ENCODE measurements around the gene KAT6B. TPM values are rescaled to one million over a fixed set of nuclear protein-coding genes. Genes with fewer than 3 reads are reported as not detected.
A peak's percentile ranks its signal among the peaks of the same experiment; 100 is the strongest.

The KAT6B gene
- total and polyA plus RNA-seq, 2 donors = 12.2 to 22.1 TPM

GRCh38 chr10:74922921-74923320 lies 96.5 kb downstream of the KAT6B start:
- H3K27me3 ChIP-seq (ENCODE audit: control insufficient read depth in 2 of 2, insufficient read depth in 1 of 2, low read length in 1 of 2) = no peaks in the 10 kb centered on the region
- H3K36me3 ChIP-seq (ENCODE audit: control insufficient read depth in 2 of 2, insufficient read depth in 2 of 2, low read length in 1 of 2) = peaks cover 0 to 3% of the 10 kb centered on the region in 2 donors
- DNase-seq (ENCODE audit: low read depth in 6 of 9, low spot score in 9 of 9) = no peak
- H3K9me3 ChIP-seq (ENCODE audit: control insufficient read depth in 2 of 2, insufficient read depth in 1 of 2, low read length in 1 of 2) = peaks cover 0 to 9% of the 10 kb centered on the region in 2 donors
- H3K4me3 ChIP-seq (ENCODE audit: low read length in 2 of 2) = no peak overlapping the region
- H3K4me1 ChIP-seq (ENCODE audit: control insufficient read depth in 2 of 2, insufficient read depth in 2 of 2, low read length in 2 of 2) = peaks cover 4 to 5% of the 10 kb centered on the region in 2 donors
- H3K27ac ChIP-seq (ENCODE audit: low read depth in 1 of 2, low read length in 1 of 2) = no peak overlapping the region
- WGBS = 96% methylated on average over 1 of the region's 1 CpG

GRCh38 chr10:74923556-74923955 lies 97.2 kb downstream of the KAT6B start:
- Histone ChIP-seq H3K4me1 (ENCODE audit: control insufficient read depth in 2 of 2, insufficient read depth in 2 of 2, low read length in 2 of 2) (peaks cover 4 to 5% of the 10 kb centered on the region in 2 donors), H3K4me3 (ENCODE audit: low read length in 2 of 2) (no peak overlapping the region), H3K36me3 (ENCODE audit: control insufficient read depth in 2 of 2, insufficient read depth in 2 of 2, low read length in 1 of 2) (peaks cover 0 to 3% of the 10 kb centered on the region in 2 donors), H3K9me3 (ENCODE audit: control insufficient read depth in 2 of 2, insufficient read depth in 1 of 2, low read length in 1 of 2) (peaks cover 0 to 9% of the 10 kb centered on the region in 2 donors), H3K27ac (ENCODE audit: low read depth in 1 of 2, low read length in 1 of 2) (peak overlapping the region; percentile 13 to 19), H3K27me3 (ENCODE audit: control insufficient read depth in 2 of 2, insufficient read depth in 1 of 2, low read length in 1 of 2) (no peaks in the 10 kb centered on the region)
- WGBS = 39% methylated on average over 4 of the region's 4 CpGs
- peak in 2 of 9 donors; percentile 48 to 56 for DNase-seq (ENCODE audit: low read depth in 6 of 9, low spot score in 9 of 9)

- H3K36me3 ChIP-seq (ENCODE audit: control insufficient read depth in 2 of 2, insufficient read depth in 2 of 2, low read length in 1 of 2) = peaks cover 0 to 1% of the 10 kb centered on the region in 2 donors
- H3K27me3 ChIP-seq (ENCODE audit: control insufficient read depth in 2 of 2, insufficient read depth in 1 of 2, low read length in 1 of 2) = no peaks in the 10 kb centered on the region
- DNase-seq (ENCODE audit: low read depth in 6 of 9, low spot score in 9 of 9) = no peak
- no peak overlapping the region for H3K4me3 ChIP-seq (ENCODE audit: low read length in 2 of 2)
- WGBS = 94% methylated on average over 5 of the region's 5 CpGs
- H3K4me1 ChIP-seq (ENCODE audit: control insufficient read depth in 2 of 2, insufficient read depth in 2 of 2, low read length in 2 of 2) = peaks cover 4 to 5% of the 10 kb centered on the region in 2 donors
- H3K27ac ChIP-seq (ENCODE audit: low read depth in 1 of 2, low read length in 1 of 2) = no peak overlapping the region
- H3K9me3 ChIP-seq (ENCODE audit: control insufficient read depth in 2 of 2, insufficient read depth in 1 of 2, low read length in 1 of 2) = peaks cover 0 to 1% of the 10 kb centered on the region in 2 donors
These were observed 98.0 kb downstream of the KAT6B start for GRCh38 chr10:74924251-74924963.

- WGBS = 100% methylated on average over 1 of the region's 1 CpG
- Histone ChIP-seq H3K4me3 (ENCODE audit: low read length in 2 of 2) (no peak overlapping the region), H3K9me3 (ENCODE audit: control insufficient read depth in 2 of 2, insufficient read depth in 1 of 2, low read length in 1 of 2) (no peaks in the 10 kb centered on the region), H3K36me3 (ENCODE audit: control insufficient read depth in 2 of 2, insufficient read depth in 2 of 2, low read length in 1 of 2) (no peaks in the 10 kb centered on the region), H3K27ac (ENCODE audit: low read depth in 1 of 2, low read length in 1 of 2) (no peak overlapping the region), H3K4me1 (ENCODE audit: control insufficient read depth in 2 of 2, insufficient read depth in 2 of 2, low read length in 2 of 2) (peaks cover 4 to 5% of the 10 kb centered on the region in 2 donors), H3K27me3 (ENCODE audit: control insufficient read depth in 2 of 2, insufficient read depth in 1 of 2, low read length in 1 of 2) (no peaks in the 10 kb centered on the region)
- no peak for DNase-seq (ENCODE audit: low read depth in 6 of 9, low spot score in 9 of 9)
These were observed 98.9 kb downstream of the KAT6B start for GRCh38 chr10:74925291-74925690.

- H3K9me3 ChIP-seq (ENCODE audit: control insufficient read depth in 2 of 2, insufficient read depth in 1 of 2, low read length in 1 of 2) = no peaks in the 10 kb centered on the region
- H3K27ac ChIP-seq (ENCODE audit: low read depth in 1 of 2, low read length in 1 of 2) = no peak overlapping the region
- H3K4me1 ChIP-seq (ENCODE audit: control insufficient read depth in 2 of 2, insufficient read depth in 2 of 2, low read length in 2 of 2) = peaks cover 4 to 5% of the 10 kb centered on the region in 2 donors
- DNase-seq (ENCODE audit: low read depth in 6 of 9, low spot score in 9 of 9) = no peak
- WGBS = 97% methylated on average over 4 of the region's 4 CpGs
- H3K4me3 ChIP-seq (ENCODE audit: low read length in 2 of 2) = no peak overlapping the region
- no peaks in the 10 kb centered on the region for H3K27me3 ChIP-seq (ENCODE audit: control insufficient read depth in 2 of 2, insufficient read depth in 1 of 2, low read length in 1 of 2)
- H3K36me3 ChIP-seq (ENCODE audit: control insufficient read depth in 2 of 2, insufficient read depth in 2 of 2, low read length in 1 of 2) = no peaks in the 10 kb centered on the region
These were observed 99.3 kb downstream of the KAT6B start for GRCh38 chr10:74925708-74926107.

GRCh38 chr10:74926791-74927585 lies 100.6 kb downstream of the KAT6B start:
- H3K9me3 ChIP-seq (ENCODE audit: control insufficient read depth in 2 of 2, insufficient read depth in 1 of 2, low read length in 1 of 2) = no peaks in the 10 kb centered on the region
- 96% methylated on average over 4 of the region's 4 CpGs for WGBS
- no peak overlapping the region for H3K27ac ChIP-seq (ENCODE audit: low read depth in 1 of 2, low read length in 1 of 2)
- H3K4me1 ChIP-seq (ENCODE audit: control insufficient read depth in 2 of 2, insufficient read depth in 2 of 2, low read length in 2 of 2) = peaks cover 4 to 5% of the 10 kb centered on the region in 2 donors
- no peaks in the 10 kb centered on the region for H3K36me3 ChIP-seq (ENCODE audit: control insufficient read depth in 2 of 2, insufficient read depth in 2 of 2, low read length in 1 of 2)
- no peaks in the 10 kb centered on the region for H3K27me3 ChIP-seq (ENCODE audit: control insufficient read depth in 2 of 2, insufficient read depth in 1 of 2, low read length in 1 of 2)
- H3K4me3 ChIP-seq (ENCODE audit: low read length in 2 of 2) = no peak overlapping the region
- no peak for DNase-seq (ENCODE audit: low read depth in 6 of 9, low spot score in 9 of 9)

- Histone ChIP-seq H3K4me1 (ENCODE audit: control insufficient read depth in 2 of 2, insufficient read depth in 2 of 2, low read length in 2 of 2) (peaks cover 4 to 5% of the 10 kb centered on the region in 2 donors), H3K27me3 (ENCODE audit: control insufficient read depth in 2 of 2, insufficient read depth in 1 of 2, low read length in 1 of 2) (no peaks in the 10 kb centered on the region), H3K9me3 (ENCODE audit: control insufficient read depth in 2 of 2, insufficient read depth in 1 of 2, low read length in 1 of 2) (no peaks in the 10 kb centered on the region), H3K4me3 (ENCODE audit: low read length in 2 of 2) (no peak overlapping the region), H3K27ac (ENCODE audit: low read depth in 1 of 2, low read length in 1 of 2) (no peak overlapping the region), H3K36me3 (ENCODE audit: control insufficient read depth in 2 of 2, insufficient read depth in 2 of 2, low read length in 1 of 2) (no peaks in the 10 kb centered on the region)
- no peak for DNase-seq (ENCODE audit: low read depth in 6 of 9, low spot score in 9 of 9)
- 96% methylated on average over 2 of the region's 2 CpGs for WGBS
These were observed 101.3 kb downstream of the KAT6B start for GRCh38 chr10:74927701-74928100.

GRCh38 chr10:74928742-74929191 lies 102.4 kb downstream of the KAT6B start:
- WGBS = 97% methylated on average over 2 of the region's 2 CpGs
- no peak overlapping the region for H3K4me3 ChIP-seq (ENCODE audit: low read length in 2 of 2)
- H3K4me1 ChIP-seq (ENCODE audit: control insufficient read depth in 2 of 2, insufficient read depth in 2 of 2, low read length in 2 of 2) = peaks cover 0 to under 1% of the 10 kb centered on the region in 2 donors
- H3K36me3 ChIP-seq (ENCODE audit: control insufficient read depth in 2 of 2, insufficient read depth in 2 of 2, low read length in 1 of 2) = no peaks in the 10 kb centered on the region
- no peaks in the 10 kb centered on the region for H3K9me3 ChIP-seq (ENCODE audit: control insufficient read depth in 2 of 2, insufficient read depth in 1 of 2, low read length in 1 of 2)
- no peak for DNase-seq (ENCODE audit: low read depth in 6 of 9, low spot score in 9 of 9)
- no peak overlapping the region for H3K27ac ChIP-seq (ENCODE audit: low read depth in 1 of 2, low read length in 1 of 2)
- no peaks in the 10 kb centered on the region for H3K27me3 ChIP-seq (ENCODE audit: control insufficient read depth in 2 of 2, insufficient read depth in 1 of 2, low read length in 1 of 2)

GRCh38 chr10:74929197-74929596 lies 102.8 kb downstream of the KAT6B start:
- Histone ChIP-seq H3K27me3 (ENCODE audit: control insufficient read depth in 2 of 2, insufficient read depth in 1 of 2, low read length in 1 of 2) (no peaks in the 10 kb centered on the region), H3K36me3 (ENCODE audit: control insufficient read depth in 2 of 2, insufficient read depth in 2 of 2, low read length in 1 of 2) (no peaks in the 10 kb centered on the region), H3K4me3 (ENCODE audit: low read length in 2 of 2) (no peak overlapping the region), H3K4me1 (ENCODE audit: control insufficient read depth in 2 of 2, insufficient read depth in 2 of 2, low read length in 2 of 2) (no peaks in the 10 kb centered on the region), H3K9me3 (ENCODE audit: control insufficient read depth in 2 of 2, insufficient read depth in 1 of 2, low read length in 1 of 2) (no peaks in the 10 kb centered on the region), H3K27ac (ENCODE audit: low read depth in 1 of 2, low read length in 1 of 2) (no peak overlapping the region)
- DNase-seq (ENCODE audit: low read depth in 6 of 9, low spot score in 9 of 9) = no peak
- WGBS = 94% methylated on average over 5 of the region's 5 CpGs

Measured in thymus (tissue), 11 donors.